Measurements from ENCODE around the gene ATPAF1. TPM values are rescaled to one million over a fixed set of nuclear protein-coding genes. Genes with fewer than 3 reads are reported as not detected.

ATPAF1 gene
- total and polyA plus RNA-seq, 2 donors from 2014 or later = 36.4 to 127 TPM

DNA sequence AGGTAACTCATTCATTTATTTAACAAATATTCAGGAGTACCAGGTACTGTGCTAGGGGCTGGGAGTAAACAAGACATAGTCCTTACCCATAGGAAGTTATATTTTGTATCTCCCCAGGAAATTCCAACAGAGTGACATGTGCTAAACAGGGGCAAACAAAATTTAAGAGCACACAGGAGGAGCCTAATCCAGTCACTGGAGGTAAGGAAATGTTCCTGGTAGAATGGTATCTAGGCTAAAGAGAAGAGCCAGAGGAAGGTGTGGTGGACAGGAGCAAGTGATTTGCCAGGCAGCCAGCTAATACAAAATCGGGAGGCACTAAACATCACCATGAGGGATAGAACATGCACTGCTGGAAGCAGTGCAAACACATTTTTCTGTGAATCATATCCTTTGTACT, 13.9 kb upstream of the ATPAF1 start:
- FAIRE-seq (no peak), DNase-seq (no peak)
- H3K36me3 ChIP-seq (ENCODE audit: control insufficient read depth in 2 of 3, insufficient read depth in 3 of 3, low read length in 3 of 3) = peaks cover 18 to 69% (median 36%) of the 10 kb centered on the region in 3 donors
- TF ChIP-seq, protein P1, sequence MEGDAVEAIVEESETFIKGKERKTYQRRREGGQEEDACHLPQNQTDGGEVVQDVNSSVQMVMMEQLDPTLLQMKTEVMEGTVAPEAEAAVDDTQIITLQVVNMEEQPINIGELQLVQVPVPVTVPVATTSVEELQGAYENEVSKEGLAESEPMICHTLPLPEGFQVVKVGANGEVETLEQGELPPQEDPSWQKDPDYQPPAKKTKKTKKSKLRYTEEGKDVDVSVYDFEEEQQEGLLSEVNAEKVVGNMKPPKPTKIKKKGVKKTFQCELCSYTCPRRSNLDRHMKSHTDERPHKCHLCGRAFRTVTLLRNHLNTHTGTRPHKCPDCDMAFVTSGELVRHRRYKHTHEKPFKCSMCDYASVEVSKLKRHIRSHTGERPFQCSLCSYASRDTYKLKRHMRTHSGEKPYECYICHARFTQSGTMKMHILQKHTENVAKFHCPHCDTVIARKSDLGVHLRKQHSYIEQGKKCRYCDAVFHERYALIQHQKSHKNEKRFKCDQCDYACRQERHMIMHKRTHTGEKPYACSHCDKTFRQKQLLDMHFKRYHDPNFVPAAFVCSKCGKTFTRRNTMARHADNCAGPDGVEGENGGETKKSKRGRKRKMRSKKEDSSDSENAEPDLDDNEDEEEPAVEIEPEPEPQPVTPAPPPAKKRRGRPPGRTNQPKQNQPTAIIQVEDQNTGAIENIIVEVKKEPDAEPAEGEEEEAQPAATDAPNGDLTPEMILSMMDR (IDR thresholded peaks at IDR 0.05; ENCODE audit: borderline replicate concordance, extremely low read depth, insufficient read depth) = no peak
- no peaks in the 10 kb centered on the region for H3K27me3 ChIP-seq (ENCODE audit: control insufficient read depth, insufficient read depth, low read length)
- H3K27ac ChIP-seq (ENCODE audit: low read depth in 2 of 2, low read length in 2 of 2) = no peak overlapping the region
- no peak overlapping the region for H3K4me3 ChIP-seq (ENCODE audit: low read length in 3 of 3)
- no peaks in the 10 kb centered on the region for H3K9me3 ChIP-seq (ENCODE audit: control insufficient read depth in 2 of 3, insufficient read depth in 1 of 3, low read length in 3 of 3)
- H3K4me1 ChIP-seq (ENCODE audit: control insufficient read depth in 2 of 3, insufficient read depth in 2 of 3, low read depth in 1 of 3, low read length in 3 of 3) = no peaks in the 10 kb centered on the region
- no peak overlapping the region for H3K9ac ChIP-seq (ENCODE audit: low read length in 3 of 3)
- intact Hi-C loops (cut with DNase I) = no loop called here

DNA sequence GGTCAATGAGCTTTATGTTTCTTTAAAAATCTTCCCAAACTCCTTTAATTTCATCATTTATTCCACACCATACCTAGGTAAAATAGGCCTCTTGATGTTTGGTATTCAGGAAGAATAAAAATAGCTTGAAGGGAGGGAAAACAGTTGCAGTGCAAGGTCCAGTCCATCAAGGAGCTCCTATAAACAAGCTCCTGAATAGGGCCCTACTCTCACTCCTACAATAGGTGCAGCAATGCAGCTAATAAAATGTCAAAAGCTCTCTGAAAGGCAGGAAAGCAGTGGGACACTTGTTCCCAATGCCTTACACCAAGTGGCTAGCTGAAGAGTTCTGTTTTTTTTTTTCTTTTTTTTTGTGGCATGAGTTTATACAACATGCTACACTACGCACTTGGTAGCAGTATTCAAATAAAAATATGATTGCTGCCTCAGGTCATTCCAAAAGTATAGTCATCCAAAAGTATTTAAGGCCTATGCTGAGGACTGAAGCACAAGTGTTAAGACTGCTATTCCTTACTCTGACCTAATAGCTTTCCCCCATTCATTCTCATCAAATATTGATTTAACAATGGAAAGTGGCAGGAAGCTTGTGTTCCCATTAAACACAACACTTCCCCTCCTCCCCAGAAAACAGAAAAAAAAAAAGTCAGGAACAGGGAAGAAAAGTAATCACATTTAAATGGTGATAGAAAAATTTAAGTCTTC, 13.3 kb upstream of the ATPAF1 start:
- no peak for DNase-seq
- Histone ChIP-seq H3K4me3 (ENCODE audit: low read length in 3 of 3) (no peak overlapping the region), H3K27me3 (ENCODE audit: control insufficient read depth, insufficient read depth, low read length) (no peaks in the 10 kb centered on the region), H3K9me3 (ENCODE audit: control insufficient read depth in 2 of 3, insufficient read depth in 1 of 3, low read length in 3 of 3) (no peaks in the 10 kb centered on the region), H3K27ac (ENCODE audit: low read depth in 2 of 2, low read length in 2 of 2) (no peak overlapping the region), H3K4me1 (ENCODE audit: control insufficient read depth in 2 of 3, insufficient read depth in 2 of 3, low read depth in 1 of 3, low read length in 3 of 3) (no peaks in the 10 kb centered on the region), H3K36me3 (ENCODE audit: control insufficient read depth in 2 of 3, insufficient read depth in 3 of 3, low read length in 3 of 3) (peaks cover 16 to 64% (median 36%) of the 10 kb centered on the region in 3 donors), H3K9ac (ENCODE audit: low read length in 3 of 3) (no peak overlapping the region)
- TF ChIP-seq, protein P1 (IDR thresholded peaks at IDR 0.05; ENCODE audit: borderline replicate concordance, extremely low read depth, insufficient read depth) = no peak
- intact Hi-C loops (cut with DNase I) = no loop called here
- FAIRE-seq = no peak

DNA sequence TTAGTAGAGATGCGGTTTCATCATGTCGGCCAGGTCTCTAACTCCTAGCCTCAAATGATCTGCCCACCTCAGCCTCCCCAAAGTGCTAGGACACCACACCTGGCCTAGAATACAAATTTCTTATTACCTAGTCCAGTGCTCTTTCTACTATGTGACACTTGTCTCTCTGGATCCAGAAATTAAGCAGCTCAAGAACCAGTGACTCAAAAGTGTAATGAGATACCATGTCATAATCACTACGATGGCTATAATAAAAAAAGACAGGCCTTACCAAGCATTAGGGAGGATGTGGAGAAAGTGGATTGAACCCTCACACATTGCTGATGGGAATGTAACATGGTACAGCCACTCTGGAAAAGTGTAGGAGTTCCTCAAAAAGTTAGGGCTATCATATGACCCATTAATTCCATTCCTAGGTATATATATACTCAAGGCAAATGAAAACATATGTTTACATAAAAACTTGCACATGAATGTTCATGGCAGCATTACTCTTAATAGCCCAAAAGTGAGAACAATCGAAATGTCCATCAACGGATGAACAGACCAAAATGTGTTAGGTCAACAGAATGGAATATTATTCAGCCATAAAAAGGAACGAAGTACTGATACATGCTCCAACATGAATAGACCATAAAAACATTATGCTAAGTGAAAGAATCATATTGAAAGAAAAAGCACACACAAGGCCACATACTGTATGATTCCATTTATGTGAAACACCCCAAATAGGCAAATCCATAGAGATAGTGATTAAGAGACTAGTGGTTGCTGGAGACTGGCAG, 11.8 kb upstream of the ATPAF1 start:
- Histone ChIP-seq H3K27me3 (ENCODE audit: control insufficient read depth, insufficient read depth, low read length) (no peaks in the 10 kb centered on the region), H3K36me3 (ENCODE audit: control insufficient read depth in 2 of 3, insufficient read depth in 3 of 3, low read length in 3 of 3) (peaks cover 12 to 59% (median 36%) of the 10 kb centered on the region in 3 donors), H3K4me3 (ENCODE audit: low read length in 3 of 3) (no peak overlapping the region), H3K9me3 (ENCODE audit: control insufficient read depth in 2 of 3, insufficient read depth in 1 of 3, low read length in 3 of 3) (no peaks in the 10 kb centered on the region), H3K4me1 (ENCODE audit: control insufficient read depth in 2 of 3, insufficient read depth in 2 of 3, low read depth in 1 of 3, low read length in 3 of 3) (no peaks in the 10 kb centered on the region), H3K27ac (ENCODE audit: low read depth in 2 of 2, low read length in 2 of 2) (no peak overlapping the region), H3K9ac (ENCODE audit: low read length in 3 of 3) (no peak overlapping the region)
- intact Hi-C loops (cut with DNase I) = no loop called here
- FAIRE-seq = no peak
- DNase-seq = no peak
- TF ChIP-seq, protein P1 (IDR thresholded peaks at IDR 0.05; ENCODE audit: borderline replicate concordance, extremely low read depth, insufficient read depth) = no peak

Measured in kidney (tissue), 14 donors.